Forelimb muscle (tissue), 1 donor: ENCODE measurements around the gene XCL2. TPM values are rescaled to one million over a fixed set of nuclear protein-coding genes. Genes with fewer than 3 reads are reported as not detected.
"Not testable (repeated sequence)": the region's sequence is repeated elsewhere in the genome, so short reads cannot be mapped to it uniquely, and the experiment has no call there.

Experiments
- DNase-seq: peaks from one replicate; pipeline ENCODE4 v3.0.0-alpha.2; 2013; ENCODE audit warnings: low read depth
- polyA plus RNA-seq: library from polyadenylated mRNA; unstranded; fragments of 120-200 nt; gene quantifications from one replicate; pipeline ENCODE4 v1.2.1, GENCODE V29; 2013; ENCODE audit not compliant: insufficient read length

XCL2 gene, protein sequence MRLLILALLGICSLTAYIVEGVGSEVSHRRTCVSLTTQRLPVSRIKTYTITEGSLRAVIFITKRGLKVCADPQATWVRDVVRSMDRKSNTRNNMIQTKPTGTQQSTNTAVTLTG
- 0.27 TPM for polyA plus RNA-seq

DNA sequence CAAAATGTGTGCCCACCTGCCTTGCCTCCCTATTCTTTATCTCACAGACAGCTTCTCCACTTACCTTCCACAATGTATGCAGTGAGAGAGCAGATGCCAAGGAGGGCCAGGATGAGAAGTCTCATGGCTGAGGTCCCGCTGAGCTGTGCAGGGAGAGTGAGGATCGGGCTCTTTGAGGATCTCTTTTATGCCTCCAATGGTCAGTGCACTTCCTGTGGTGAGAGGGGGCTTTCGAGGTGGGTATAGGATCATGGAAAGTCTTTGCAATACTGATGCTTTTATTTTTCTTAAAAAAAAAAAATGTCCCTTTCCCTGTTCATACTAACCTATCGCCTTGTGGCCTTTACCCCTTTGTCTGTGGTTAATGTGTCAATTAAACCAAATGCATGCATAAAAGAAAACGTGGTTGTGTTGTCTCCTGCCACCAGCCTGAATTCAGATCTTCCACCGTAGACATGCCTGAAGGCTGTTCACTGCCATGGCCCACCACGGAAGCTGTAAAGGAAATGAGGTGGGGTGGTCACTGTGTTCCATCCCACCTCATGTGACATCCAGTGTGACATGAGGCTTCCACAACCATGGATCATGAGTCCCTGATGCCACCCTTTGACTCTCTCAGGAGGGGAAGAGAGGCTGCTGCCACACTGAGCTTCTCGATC, at the start of gene XCL2:
XCL2 (minus strand) TSS at position 158 of the 659 bp plus-strand sequence; CDS start at position 125, 33 bp downstream.
- DNase-seq: not testable (repeated sequence)

DNA sequence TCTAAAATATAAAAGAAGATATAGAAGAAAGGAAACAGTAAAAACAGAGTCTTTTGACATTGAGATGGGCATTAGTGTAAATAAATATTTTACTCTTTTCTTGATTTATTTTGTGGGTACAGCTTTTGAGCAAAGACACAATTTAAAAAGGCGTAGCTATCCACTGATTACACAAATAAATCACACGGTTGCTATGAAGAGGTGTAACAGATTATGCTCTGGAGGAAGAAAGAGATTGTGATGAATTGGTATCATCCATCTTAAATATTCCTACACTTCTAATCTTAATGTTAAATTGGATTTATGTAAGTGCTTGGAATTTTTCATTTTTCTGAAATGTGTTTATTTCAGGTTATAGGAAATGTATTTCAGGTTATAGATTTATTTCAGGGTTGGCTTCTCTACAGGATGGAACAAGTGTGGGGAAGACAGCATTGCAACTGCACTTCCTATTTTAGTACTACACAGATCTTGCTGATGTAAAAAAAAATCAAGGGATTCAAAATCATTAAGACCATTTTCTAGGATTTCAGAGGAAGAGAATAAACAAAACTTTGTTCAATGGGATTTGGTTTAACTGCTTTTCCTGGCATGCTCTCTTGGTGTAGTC, 47.9 kb upstream of the XCL2 start:
- no peak for DNase-seq

DNA sequence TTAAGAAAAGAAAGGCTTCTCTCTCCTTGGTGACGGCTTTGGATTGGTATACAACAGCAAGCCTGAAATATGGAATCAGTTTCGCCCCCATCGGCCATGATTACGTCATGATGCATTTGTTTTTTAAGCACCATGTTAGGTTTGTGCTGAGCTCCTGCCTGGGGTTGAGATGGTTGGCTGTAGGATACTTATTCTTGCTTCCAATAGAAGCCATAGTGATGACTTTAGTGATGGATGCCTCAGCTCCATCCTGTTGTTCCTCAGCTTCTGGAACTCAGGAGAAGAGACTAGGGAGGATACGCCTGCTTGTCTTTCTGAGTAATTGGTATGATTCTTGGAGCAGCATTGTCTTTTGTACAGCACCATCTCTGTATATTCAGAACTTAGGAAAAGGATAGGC, 47.3 kb upstream of the XCL2 start:
- DNase-seq: no peak

DNA sequence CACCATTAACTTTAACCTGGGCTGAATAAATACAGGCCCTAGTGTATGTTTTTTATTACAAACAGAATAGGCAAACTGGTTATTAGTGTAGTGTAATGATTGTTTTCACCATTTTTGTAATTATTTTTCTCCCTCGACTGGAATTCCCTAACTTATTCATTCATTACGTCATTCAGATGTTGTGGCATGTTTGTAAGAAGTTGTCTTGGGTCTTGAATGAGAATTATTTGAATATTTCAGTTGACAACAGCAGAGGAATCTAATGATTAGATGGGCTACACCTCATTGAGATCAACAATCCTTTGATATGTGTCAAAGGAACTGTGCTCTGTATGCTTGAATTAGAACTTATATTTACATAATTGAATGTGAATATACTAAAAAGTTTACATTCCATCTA, 45.4 kb upstream of the XCL2 start:
- DNase-seq: no peak

DNA sequence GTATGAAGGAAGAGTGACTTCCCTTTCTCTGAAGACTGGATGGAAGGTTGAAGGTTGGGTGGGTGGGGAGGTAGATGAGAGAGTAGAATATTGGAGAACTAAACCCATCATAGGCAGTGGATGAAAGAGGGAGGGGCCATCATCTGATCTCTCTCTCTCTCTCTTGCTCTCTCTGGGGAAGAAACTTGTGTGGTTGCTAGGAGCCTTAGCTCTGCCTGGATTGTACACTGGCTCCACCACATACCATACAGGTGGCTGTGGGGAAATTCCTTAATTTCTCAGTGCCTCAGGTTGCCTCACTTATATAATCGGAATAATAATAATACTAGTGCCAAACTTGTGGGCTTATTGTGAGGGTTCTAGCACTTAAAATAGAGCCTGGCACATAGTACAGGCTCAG, 42.1 kb upstream of the XCL2 start:
- DNase-seq: no peak

DNA sequence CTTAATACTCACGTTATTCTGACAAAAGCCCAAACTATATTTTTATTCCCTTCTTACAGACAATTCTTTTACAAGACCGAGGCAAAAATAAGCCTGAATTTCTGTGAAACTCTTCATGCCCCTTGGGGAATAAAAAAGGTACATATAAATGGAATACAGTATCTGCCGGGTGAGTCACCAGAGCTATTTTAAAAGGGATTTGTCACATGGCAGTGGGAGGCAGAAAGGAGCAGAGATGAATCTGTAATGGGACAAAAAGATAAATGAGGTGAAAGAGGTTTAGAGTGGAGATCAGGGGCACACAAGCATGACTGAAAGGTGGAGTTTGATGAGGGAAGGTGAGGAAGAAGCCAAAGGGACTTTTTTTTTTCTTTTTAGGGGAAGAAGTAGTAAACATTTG, 41.4 kb upstream of the XCL2 start:
- no peak for DNase-seq

DNA sequence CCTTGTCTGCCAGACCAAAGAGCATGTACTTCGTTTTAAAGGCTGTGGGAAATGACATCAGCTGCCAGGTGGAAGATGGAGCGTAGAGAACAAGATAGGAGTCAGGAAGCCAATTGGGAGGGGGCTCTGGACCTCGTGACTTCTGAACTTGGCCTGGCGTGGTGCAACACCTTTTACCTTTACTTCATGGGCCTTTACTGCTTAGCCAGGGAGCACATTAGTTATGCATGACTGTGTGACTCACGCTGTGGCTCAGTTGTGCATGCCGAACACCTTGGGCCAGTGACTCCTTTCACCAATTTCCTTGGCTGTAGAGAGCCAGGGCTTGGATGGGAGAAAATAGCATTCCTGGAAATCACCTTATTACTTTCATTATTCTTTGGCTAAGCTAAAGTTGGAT, 39.8 kb upstream of the XCL2 start:
- no peak for DNase-seq

DNA sequence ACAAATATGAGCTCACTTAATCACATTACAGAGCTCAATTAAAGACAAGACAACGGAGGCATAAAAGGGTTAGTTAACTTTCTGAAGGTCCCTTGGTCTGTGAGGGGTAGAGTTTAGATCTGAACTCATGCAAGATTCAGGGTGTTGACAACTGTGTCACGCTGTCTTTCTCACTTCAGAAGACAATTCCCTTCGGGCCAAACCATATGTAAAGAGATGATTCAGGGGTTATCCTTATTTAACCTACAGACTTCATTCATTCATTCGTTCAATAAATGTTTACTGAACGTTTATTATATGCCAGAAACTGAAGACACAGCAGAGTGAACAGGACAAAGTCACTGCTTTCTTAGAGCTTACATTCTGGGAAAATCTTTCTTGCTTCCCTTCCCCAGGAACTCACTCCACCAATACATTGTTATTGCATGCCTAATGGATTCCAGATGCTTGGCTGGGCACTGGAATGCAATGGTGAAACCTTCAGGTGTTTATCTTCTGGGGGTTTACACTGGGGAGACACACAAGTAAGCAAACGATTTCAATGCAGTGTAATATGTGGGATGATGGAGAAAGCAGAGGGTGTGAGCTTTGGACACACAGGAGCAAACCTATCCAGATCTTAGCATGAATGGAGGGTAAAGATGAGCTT, 39.0 kb upstream of the XCL2 start:
- DNase-seq: no peak

DNA sequence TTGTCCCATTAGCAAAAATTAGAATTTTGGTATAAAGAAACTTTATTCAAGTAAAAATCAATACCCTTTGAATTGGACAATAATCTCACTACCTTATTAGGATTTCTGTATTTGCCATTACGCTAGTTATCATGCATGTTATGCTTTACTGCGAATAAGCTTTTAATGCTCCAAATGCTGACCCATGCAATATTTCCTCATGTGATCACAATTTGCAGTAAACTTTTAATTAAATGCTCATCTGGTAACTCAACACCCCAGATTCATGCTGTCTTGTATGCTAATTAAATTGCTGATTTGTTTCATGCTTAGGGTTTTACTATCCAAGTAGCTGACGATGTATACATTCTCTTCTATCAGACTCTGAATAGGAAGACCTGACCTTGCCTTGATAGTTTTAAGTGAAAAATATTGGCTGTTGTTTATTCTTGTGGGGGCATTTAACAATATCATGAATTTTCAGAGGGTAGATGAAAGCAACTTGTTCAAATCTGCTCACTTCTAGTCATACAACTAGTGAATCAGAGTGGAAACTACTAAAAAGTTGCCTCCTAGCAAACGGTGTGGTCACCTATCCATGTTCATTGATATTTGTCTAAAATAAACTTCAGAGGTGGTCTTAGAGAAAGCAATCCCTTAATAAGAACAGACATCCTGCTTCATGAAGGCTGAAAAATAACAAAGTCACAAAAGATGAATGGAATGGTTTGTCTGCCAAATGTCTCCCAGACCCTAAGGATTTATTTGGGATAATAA, 38.2 kb upstream of the XCL2 start:
- DNase-seq: no peak

DNA sequence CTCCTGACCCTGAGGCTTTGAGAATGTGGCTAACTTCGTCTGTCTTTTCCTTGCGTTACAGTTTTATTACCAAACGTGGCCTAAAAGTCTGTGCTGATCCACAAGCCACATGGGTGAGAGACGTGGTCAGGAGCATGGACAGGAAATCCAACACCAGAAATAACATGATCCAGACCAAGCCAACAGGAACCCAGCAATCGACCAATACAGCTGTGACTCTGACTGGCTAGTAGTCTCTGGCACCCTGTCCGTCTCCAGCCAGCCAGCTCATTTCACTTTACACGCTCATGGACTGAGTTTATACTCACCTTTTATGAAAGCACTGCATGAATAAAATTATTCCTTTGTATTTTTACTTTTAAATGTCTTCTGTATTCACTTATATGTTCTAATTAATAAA, 37.2 kb upstream of the XCL2 start:
- DNase-seq: not testable (repeated sequence)

DNA sequence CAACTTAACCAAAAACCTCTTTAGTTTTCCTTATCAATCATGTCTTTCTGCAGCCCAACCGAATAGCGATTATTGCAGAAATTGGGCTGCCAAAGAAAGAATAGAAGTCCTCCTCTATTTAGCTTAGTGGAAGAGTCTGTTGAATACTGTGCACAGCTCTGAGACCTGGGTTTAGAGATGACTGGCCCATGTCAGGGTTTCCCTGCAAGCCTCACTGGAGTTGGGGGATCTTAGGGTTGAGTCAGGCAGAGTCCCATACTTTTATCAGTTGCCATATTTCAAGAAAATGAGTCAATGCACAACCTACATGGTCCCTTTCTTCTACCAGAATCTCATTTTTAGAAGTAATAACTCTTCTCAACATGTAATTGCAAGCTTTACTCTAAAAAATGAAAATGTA, 36.5 kb upstream of the XCL2 start:
- DNase-seq: not testable (repeated sequence)

DNA sequence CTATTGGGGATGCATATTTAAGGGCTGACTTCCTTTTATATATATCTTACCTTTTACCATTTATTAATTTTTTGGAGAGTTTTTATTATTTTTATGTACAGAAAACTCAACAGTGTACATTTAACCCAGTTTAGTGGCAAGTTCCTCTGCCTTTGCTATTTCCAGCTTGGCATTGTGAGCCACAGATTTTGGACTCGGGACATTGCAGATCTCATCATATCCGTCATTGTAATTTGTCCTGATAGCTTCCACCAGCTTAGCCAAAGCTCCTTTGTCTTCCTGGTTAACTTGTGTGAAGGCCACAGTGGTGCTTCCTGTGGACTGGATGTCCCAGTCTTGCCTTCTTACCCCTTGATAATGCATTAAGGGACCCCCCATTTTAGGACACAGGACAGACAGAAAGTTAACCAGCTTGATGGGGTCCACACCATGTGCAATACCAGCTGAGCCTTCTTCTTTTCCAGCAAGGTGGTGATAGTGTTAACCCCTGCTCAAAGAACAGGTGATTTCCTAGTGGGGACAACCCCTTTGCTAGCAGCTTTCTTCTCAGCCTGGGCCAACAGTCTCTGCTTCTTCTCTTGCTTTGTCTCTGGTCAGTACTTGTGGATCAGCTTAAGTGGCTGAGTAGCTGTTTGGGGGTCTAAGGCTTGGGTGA, 34.9 kb upstream of the XCL2 start:
- not testable (repeated sequence) for DNase-seq

DNA sequence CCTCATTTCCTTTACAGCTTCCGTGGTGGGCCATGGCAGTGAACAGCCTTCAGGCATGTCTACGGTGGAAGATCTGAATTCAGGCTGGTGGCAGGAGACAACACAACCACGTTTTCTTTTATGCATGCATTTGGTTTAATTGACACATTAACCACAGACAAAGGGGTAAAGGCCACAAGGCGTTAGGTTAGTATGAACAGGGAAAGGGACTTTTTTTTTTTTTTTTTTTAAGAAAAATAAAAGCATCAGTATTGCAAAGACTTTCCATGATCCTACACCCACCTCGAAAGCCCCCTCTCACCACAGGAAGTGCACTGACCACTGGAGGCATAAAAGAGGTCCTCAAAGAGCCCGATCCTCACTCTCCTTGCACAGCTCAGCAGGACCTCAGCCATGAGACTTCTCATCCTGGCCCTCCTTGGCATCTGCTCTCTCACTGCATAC, 32.5 kb upstream of the XCL2 start, which contains the start of gene XCL1:
XCL1 (plus strand) TSS at position 361 of the 444 bp plus-strand sequence; CDS start at position 394, 33 bp downstream.
- DNase-seq: not testable (repeated sequence)

DNA sequence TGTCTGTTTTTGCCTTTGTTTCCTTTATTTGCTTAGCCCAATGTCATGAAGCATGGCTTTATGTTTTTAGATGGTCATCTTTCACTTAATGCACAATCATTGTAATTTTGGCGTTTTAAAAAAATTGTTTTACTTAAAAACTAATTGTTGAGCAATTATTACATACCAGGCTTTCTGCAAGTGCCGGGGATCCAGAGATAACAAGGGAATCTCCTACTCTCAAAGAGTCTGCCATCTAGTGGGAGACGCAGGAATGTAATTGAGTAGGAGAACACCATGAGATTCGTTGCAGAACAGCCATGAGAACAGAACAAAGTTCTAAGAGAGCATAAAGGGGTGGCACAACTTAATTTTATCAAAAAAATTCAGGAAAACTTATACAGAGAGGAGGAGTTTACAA, 30.4 kb upstream of the XCL2 start:
- DNase-seq: not testable (repeated sequence)

DNA sequence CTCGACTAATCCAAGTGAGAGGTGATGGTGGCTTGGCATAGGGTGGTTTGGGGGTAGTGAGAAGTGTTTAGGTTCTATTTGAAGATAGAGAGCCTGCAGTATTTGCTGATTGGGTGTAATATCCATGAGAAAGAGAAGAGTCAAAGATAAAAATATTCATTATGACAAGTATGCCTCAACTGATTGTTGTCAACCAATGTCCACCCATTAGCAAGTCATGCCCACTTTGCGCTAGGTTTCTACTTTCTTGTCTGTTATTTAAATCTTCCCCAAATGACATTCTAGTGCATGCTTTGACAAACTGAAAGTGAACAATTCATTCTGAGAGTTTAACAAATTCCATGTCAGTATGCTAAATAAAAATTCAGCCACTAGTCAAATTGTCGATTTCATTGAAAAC, 28.8 kb upstream of the XCL2 start:
- no peak for DNase-seq

DNA sequence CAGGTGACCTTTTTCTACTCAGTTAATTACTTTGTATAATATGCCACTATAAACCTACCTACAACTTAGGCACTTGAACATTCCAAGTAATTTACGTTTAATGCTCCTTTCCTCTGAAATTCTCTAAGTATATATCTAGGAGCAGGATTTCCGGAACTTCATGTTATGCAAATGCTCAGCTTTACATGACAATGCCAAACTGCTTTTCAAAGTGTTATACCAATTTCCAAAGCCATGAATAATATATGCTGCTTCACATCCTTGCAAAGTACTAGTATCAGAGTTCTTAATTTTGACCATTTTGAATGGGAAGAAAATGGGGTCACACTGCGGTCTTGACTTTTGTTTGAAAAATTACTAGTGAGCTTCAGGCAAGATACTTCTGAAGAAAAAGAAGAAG, 26.9 kb upstream of the XCL2 start:
- DNase-seq: no peak

DNA sequence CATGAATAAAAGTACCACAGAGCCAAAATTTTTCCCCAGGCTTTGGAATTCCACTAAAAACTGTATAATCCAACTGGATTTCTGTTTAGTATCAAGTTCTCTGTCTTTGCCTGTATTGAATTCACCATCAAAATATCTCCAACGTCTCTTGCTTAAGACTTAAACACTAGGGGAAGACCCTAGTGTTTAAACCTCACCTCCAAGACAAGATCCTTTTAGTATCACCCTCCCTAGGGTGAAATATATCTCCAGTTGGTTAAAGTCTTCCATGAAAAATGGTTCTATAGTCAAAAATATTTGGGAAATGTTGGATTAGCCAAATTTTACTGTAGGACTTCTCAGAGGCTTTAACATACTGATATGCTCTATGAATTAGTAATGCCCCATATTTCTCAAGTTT, 24.5 kb upstream of the XCL2 start:
- no peak for DNase-seq

DNA sequence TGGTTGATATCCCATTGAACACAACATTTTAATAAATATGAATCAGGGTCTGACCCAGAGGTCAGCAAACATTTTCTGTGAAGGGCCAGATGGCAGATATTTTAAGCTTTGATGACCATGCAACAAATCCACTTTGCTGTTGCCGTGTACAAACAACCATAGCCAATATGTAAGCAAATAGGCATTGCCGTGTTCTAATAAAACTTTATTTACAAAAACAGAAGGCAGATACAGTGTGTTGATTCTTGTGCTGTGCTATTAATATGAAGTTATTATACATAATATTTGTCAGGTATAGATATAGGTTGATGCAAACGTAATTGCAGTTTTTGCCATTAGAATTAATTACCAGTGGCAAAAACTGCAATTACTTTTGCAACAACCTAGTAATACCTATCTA, 23.8 kb upstream of the XCL2 start:
- DNase-seq: no peak

DNA sequence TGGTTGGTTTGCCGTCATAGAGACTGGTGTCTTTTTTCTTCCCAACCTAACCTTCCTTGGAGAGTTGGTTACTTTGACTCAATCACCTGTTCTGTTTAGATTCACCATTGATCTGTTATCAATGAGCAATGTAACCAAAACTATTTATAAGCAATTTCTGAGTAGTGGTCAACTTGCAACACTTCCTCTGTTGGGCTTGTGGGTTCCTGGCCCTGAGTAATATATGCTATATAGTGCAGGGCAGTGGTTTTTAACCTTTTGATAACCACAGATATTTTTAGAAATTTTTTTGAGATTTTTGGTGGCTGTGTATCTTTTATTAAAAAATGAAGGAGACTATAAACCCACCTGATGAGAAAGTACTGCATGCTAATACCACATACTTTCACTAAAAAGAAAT, 23.2 kb upstream of the XCL2 start:
- no peak for DNase-seq

DNA sequence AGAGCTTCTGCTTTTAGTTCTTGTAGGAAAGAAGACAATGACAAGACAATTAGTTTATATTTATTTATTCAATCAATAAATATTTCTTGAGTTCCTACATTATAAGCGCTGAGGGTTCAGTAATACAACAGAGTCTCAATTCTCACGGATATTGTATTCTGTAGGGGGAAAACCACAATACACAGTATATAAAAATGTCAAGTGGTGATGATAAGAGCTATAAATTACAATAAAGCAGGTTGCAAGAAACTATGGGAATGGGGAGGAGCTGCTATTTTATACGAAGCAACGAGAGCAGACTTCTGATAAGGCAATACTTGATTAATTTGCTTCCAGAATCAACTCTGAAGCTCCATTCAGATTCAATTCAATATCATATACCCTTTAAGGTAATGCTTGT, 22.0 kb upstream of the XCL2 start:
- DNase-seq: no peak

DNA sequence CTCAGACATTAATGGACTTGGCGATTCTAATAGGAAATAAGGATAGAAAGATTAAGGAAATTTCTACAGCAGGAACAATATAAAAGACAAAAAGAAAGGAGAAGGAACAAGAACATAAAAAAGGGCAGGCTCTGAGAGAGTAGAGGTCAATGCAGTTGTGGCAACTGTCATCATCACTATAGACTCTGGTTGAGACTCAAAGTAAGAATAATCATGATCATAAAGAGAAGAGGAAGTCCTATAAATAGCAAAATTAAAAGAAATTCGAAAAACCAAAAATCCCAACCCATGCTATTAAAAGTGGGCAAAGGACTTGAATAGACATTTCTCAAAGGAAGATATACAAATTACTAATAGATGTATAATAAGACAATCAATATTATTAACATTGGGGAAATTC, 18.2 kb upstream of the XCL2 start:
- no peak for DNase-seq

DNA sequence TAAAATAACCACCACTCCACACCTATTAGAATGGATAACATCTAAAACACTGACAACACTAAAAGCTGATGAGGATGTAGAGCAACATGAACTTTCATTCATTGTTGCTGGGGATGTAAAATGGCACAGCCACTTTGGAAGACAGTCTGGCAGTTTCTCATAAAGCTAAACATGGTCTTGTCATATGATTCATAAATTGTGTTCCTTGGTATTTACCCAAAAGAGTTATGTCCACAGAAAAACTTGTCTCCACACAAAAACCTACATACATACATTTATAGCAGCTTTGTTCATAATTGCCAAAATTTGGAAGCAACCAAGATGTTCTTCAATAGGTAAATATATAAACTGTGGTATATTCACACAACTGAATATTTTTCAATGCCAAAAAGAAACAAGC, 16.6 kb upstream of the XCL2 start:
- DNase-seq: no peak
